NB4 (cell line): ENCODE results near the gene SKAP2.
A peak's percentile ranks its signal among the peaks of the same experiment; 100 is the strongest.

ENCODE experiments used
- DNase-seq: peaks from one replicate; pipeline ENCODE4 v3.0.0; 2010; ENCODE audit warnings: low read depth
- H3K4me3 ChIP-seq: one replicate; pipeline ENCODE4 v1.5.1; 2011; ENCODE audit warnings: mild to moderate bottlenecking, low read depth, low read length, moderate library complexity
- MYC ChIP-seq: IDR thresholded peaks from 2 replicates; pipeline ENCODE4 v1.6.1; 2011; ENCODE audit warnings: low read depth, low read length
- POLR2A ChIP-seq: IDR thresholded peaks from 2 replicates; pipeline ENCODE4 v1.6.1; 2011; ENCODE audit warnings: mild to moderate bottlenecking; ENCODE audit not compliant: insufficient read length; ENCODE audit errors: extremely low read depth
- TF ChIP-seq, protein P1 (sequence below): IDR thresholded peaks from one replicate; pipeline ENCODE4 v1.5.1; 2012; ENCODE audit warnings: low read depth, low read length
- TF ChIP-seq, protein P2 (sequence below): IDR thresholded peaks from 2 replicates; pipeline ENCODE4 v1.6.1; 2011; ENCODE audit warnings: low read depth, low read length

The SKAP2 gene

DNA sequence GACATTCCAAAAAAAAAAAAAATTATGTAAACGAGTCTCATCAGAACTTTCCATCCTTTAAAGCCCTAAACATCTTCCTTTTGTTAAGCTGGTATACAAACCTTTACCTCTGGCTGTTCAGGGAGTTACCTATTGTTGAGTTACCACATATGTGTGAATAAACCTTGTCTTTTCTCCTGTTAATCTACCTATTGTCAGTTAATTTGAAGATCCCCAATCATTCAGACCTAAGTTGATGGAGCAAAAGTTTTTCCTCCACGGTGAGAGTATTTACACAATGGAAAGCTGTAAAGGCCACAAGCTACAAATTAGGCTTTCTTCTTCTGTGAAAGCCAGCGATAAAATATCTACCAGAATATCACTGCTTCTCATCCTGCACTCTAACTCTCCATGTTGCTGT lies 80.3 kb downstream of the SKAP2 start:
- no peak for DNase-seq
- TF ChIP-seq, protein P1, sequence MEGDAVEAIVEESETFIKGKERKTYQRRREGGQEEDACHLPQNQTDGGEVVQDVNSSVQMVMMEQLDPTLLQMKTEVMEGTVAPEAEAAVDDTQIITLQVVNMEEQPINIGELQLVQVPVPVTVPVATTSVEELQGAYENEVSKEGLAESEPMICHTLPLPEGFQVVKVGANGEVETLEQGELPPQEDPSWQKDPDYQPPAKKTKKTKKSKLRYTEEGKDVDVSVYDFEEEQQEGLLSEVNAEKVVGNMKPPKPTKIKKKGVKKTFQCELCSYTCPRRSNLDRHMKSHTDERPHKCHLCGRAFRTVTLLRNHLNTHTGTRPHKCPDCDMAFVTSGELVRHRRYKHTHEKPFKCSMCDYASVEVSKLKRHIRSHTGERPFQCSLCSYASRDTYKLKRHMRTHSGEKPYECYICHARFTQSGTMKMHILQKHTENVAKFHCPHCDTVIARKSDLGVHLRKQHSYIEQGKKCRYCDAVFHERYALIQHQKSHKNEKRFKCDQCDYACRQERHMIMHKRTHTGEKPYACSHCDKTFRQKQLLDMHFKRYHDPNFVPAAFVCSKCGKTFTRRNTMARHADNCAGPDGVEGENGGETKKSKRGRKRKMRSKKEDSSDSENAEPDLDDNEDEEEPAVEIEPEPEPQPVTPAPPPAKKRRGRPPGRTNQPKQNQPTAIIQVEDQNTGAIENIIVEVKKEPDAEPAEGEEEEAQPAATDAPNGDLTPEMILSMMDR, result no peak
- TF ChIP-seq POLR2A (no peak), MYC (no peak)
- TF ChIP-seq, protein P2, sequence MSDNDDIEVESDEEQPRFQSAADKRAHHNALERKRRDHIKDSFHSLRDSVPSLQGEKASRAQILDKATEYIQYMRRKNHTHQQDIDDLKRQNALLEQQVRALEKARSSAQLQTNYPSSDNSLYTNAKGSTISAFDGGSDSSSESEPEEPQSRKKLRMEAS, result no peak
- H3K4me3 ChIP-seq, result no peak overlapping the region

DNA sequence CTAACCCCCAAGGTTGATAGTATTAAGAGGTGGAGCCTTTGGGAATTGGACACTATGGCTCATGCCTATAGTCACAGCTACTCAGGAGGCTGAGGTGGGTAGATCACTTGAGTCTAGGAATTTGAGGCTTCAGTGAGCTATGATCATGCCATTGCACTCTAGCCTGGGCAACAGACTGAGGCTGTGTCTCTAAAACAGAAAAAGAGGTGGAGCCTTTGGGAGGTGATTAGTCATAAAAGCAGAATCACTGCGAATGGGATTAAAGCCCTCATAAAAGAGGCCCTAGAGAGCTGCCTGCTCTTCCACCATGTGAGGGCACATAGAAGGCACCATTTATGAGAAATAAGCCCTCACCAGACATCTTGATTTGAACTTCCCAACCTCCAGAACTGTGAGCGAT lies 81.9 kb downstream of the SKAP2 start:
- TF ChIP-seq, protein P2, result no peak
- TF ChIP-seq POLR2A, result no peak
- no peak for TF ChIP-seq MYC
- TF ChIP-seq, protein P1, result no peak
- DNase-seq, result peak; percentile 8
- H3K4me3 ChIP-seq, result no peak overlapping the region

DNA sequence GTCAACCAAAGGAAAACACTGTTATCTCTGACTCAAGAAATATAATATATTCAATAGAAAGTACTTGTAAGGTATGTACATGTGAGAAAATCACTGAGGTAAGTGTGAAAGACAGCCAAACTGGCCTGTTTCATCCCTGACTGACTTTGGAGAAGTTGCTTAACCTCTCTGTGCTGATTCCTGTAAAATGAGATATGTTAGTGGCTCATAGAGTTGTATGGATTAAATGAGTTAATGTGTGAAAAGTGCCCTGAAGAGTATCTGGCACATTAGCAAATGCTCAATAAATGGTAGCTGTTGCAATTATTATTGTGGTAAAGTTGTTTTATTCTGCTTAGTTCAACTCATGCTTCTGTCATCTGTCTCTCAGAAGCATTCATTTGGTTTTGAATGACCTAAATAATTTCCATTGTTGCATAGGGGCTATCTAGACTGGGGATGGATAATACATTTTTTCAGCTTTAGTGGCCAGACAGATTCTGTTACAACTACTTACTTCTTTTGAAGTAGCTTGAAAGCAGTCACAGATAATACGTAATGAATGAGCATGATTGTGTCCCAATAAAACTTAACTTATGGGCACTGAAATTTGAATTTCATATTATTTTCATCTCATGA lies 84.3 kb downstream of the SKAP2 start:
- no peak for DNase-seq
- TF ChIP-seq, protein P2, result no peak
- no peak for TF ChIP-seq MYC
- TF ChIP-seq POLR2A, result no peak
- TF ChIP-seq, protein P1, result no peak
- no peak overlapping the region for H3K4me3 ChIP-seq

DNA sequence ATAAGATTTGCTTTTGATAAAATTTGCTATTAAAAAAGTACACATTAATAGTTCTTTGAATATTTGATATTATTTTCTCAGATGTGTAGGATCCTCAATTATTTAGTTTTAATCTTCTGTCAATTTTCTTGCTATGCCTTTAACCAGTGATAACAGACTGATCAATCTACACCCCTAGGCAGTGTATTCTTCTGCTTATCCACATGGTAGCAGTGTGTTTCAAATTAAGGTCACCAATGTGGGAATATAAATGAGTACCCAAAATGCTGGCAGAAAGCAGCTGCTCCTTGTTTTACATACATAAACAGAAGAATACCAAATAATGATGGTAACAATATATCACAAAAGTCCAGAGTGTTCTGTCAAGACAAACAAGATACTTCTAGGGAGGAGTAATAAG lies 87.0 kb downstream of the SKAP2 start:
- TF ChIP-seq, protein P1, result no peak
- TF ChIP-seq, protein P2, result no peak
- no peak for TF ChIP-seq MYC
- no peak for TF ChIP-seq POLR2A
- DNase-seq, result no peak
- H3K4me3 ChIP-seq, result no peak overlapping the region

DNA sequence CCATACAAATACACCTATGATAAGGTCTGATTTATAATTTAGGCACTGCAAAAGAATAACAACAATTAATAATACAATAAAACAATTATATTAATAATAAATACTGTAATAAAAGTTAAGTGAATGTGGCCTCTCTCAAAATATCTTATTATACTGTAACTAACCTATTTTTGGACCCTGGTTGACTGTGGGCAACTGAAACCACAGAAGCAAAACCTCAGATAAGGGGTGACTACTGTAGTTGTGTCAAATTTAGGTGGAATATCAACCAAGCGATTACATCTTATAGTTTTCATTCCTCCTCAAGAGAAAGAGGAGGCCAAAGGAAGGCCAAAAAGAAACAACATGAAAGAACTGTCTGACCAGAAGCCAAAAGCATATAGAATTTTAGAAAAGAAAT lies 103.9 kb downstream of the SKAP2 start:
- no peak overlapping the region for H3K4me3 ChIP-seq
- DNase-seq, result no peak
- no peak for TF ChIP-seq POLR2A
- no peak for TF ChIP-seq MYC
- TF ChIP-seq, protein P1, result no peak
- TF ChIP-seq, protein P2, result no peak

DNA sequence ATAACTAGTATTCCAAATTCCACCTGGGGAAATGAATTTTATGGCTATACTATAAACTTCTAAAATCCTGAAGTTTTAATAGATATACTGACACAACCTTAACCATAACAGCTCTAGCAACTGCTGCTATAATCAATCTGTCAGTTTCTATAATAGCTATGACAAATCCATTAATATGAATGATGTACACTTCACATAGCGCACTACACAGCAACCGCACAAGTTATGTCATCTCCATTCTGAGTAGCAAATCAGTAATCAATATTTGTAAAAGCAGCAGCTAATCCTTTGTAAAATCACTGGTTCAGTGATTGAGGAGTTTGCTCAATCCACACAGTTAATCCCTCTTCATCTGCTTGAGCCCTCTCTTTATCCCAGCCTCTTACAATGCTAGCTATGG lies 105.3 kb downstream of the SKAP2 start:
- no peak for DNase-seq
- no peak overlapping the region for H3K4me3 ChIP-seq
- TF ChIP-seq, protein P1, result no peak
- TF ChIP-seq POLR2A (no peak), MYC (no peak)
- TF ChIP-seq, protein P2, result no peak
